K562 (cell line): ENCODE data around the gene CTPS1. TPM values are rescaled to one million over a fixed set of nuclear protein-coding genes. Genes with fewer than 3 reads are reported as not detected.
A peak's percentile ranks its signal among the peaks of the same experiment; 100 is the strongest.

Source experiments
- ARID2 ChIP-seq: fragments of 450-650 bp; IDR thresholded peaks from 2 replicates; pipeline ENCODE4 v1.6.1; 2017; ENCODE audit warnings: antibody characterized with exemption, mild to moderate bottlenecking
- CTBP1 ChIP-seq: fragments of 450-650 bp; IDR thresholded peaks from 2 replicates; pipeline ENCODE4 v1.6.1; 2016; ENCODE audit warnings: borderline replicate concordance
- EGR1 ChIP-seq: fragments of 450-650 bp; conservative IDR thresholded peaks from 2 replicates; pipeline ENCODE4 v1.6.1; 2017; ENCODE audit warnings: mild to moderate bottlenecking
- EP400 ChIP-seq: fragments of 450-650 bp; IDR thresholded peaks from 2 replicates; pipeline ENCODE4 v1.6.1; 2017; ENCODE audit warnings: antibody characterized with exemption, mild to moderate bottlenecking, moderate library complexity
- HDGF ChIP-seq: fragments of 450-650 bp; IDR thresholded peaks from 2 replicates; pipeline ENCODE4 v1.6.1; 2016
- HNRNPK ChIP-seq: fragments of 200-400 bp; formaldehyde crosslinking; IDR thresholded peaks from one replicate; pipeline ENCODE4 v1.6.1; 2018; ENCODE audit warnings: mild to moderate bottlenecking, low read depth, low read length; ENCODE audit not compliant: poor library complexity, severe bottlenecking
- HNRNPUL1 ChIP-seq: fragments of 200-400 bp; formaldehyde crosslinking; IDR thresholded peaks from 2 replicates; pipeline ENCODE4 v1.6.1; 2017; ENCODE audit warnings: low read length
- MXI1 ChIP-seq: IDR thresholded peaks from 2 replicates; pipeline ENCODE4 v1.6.1; 2011; ENCODE audit warnings: low read depth, mild to moderate bottlenecking, improper control_type of control experiment, low read length
- NBN ChIP-seq: fragments of 450-650 bp; IDR thresholded peaks from 2 replicates; pipeline ENCODE4 v1.6.1; 2016; ENCODE audit warnings: low read depth, mild to moderate bottlenecking
- NCOA1 ChIP-seq: fragments of 450-650 bp; IDR thresholded peaks from 2 replicates; pipeline ENCODE4 v1.6.1; 2016; ENCODE audit warnings: low read depth
- NFIC ChIP-seq: fragments of 450-650 bp; IDR thresholded peaks from 2 replicates; pipeline ENCODE4 v1.6.1; 2017; ENCODE audit warnings: mild to moderate bottlenecking, inconsistent platforms
- NR2C1 ChIP-seq, 2 experiments: fragments of 450-650 bp; IDR thresholded peaks; 2 replicates each; pipeline ENCODE4 v1.6.1; 2017; ENCODE audit warnings: mild to moderate bottlenecking in 2 of 2, antibody characterized with exemption in 1 of 2, inconsistent platforms in 1 of 2, missing compliant biosample characterization in 1 of 2, missing genetic modification characterization in 1 of 2
- PHB ChIP-seq: fragments of 250-450 bp; sonication (Bioruptor Pico); IDR thresholded peaks from 2 replicates; pipeline ENCODE4 v1.5.0; 2021
- PHF21A ChIP-seq: fragments of 450-650 bp; IDR thresholded peaks from 2 replicates; pipeline ENCODE4 v1.6.1; 2017; ENCODE audit warnings: low read depth, borderline replicate concordance
- POLR2G ChIP-seq: fragments of 200-400 bp; formaldehyde crosslinking; IDR thresholded peaks from 2 replicates; pipeline ENCODE4 v1.6.1; 2017; ENCODE audit warnings: low read depth, mild to moderate bottlenecking, antibody characterized with exemption, low read length, moderate library complexity
- RBM15 ChIP-seq: fragments of 200-400 bp; formaldehyde crosslinking; IDR thresholded peaks from 2 replicates; pipeline ENCODE4 v1.6.1; 2018; ENCODE audit warnings: mild to moderate bottlenecking, low read length, moderate library complexity; ENCODE audit not compliant: insufficient read depth
- RHOXF2B ChIP-seq: fragments of 250-450 bp; sonication (Bioruptor Pico); conservative IDR thresholded peaks from 2 replicates; pipeline ENCODE4 v1.5.1; 2021
- SMARCC2 ChIP-seq: fragments of 450-650 bp; IDR thresholded peaks from 2 replicates; pipeline ENCODE4 v1.6.1; 2017; ENCODE audit warnings: antibody characterized with exemption, moderate library complexity, mild to moderate bottlenecking, low read depth
- SNIP1 ChIP-seq: fragments of 450-650 bp; IDR thresholded peaks from 2 replicates; pipeline ENCODE4 v1.7.1; 2017; ENCODE audit warnings: low read depth, mild to moderate bottlenecking
- TFE3 ChIP-seq: fragments of 450-650 bp; formaldehyde crosslinking; IDR thresholded peaks from 2 replicates; pipeline ENCODE4 v1.4.0; 2020; ENCODE audit warnings: mild to moderate bottlenecking, mixed read lengths
- U2AF2 ChIP-seq: fragments of 200-400 bp; formaldehyde crosslinking; optimal IDR thresholded peaks from 2 replicates; pipeline ENCODE3; 2017; ENCODE audit warnings: low read depth, mild to moderate bottlenecking, low read length
- YBX1 ChIP-seq: fragments of 450-650 bp; IDR thresholded peaks from 2 replicates; pipeline ENCODE4 v1.7.1; 2016; ENCODE audit warnings: mild to moderate bottlenecking
- ZNF165 ChIP-seq: fragments of 250-450 bp; sonication (Bioruptor Pico); IDR thresholded peaks from 2 replicates; pipeline ENCODE4 v1.4.0; 2020; ENCODE audit warnings: borderline replicate concordance
- ZNF217 ChIP-seq: sonication (generic); formaldehyde crosslinking; IDR thresholded peaks from 2 replicates; pipeline ENCODE4 v1.8.0; 2022; ENCODE audit warnings: mild to moderate bottlenecking, missing genetic modification reagents
- ZNF444 ChIP-seq: fragments of 250-450 bp; sonication (Bioruptor Pico); IDR thresholded peaks from 2 replicates; pipeline ENCODE4 v1.4.0; 2020; ENCODE audit warnings: mild to moderate bottlenecking, moderate library complexity
- ZNF507 ChIP-seq: conservative IDR thresholded peaks from 2 replicates; pipeline ENCODE4 v1.6.1; 2017; ENCODE audit warnings: missing genetic modification characterization, missing compliant biosample characterization
- polyA plus RNA-seq, 8 experiments: library from polyadenylated mRNA; depleted of rRNA in 4 of 8; stranded (reverse) in 5 of 8; unstranded in 3 of 8; fragments of >200 nt; fragmentation: Nextera tagmentation in 2 of 8; fragmentation: Illumina TruSeq in 1 of 8; extraction: Ambion mirVana in 2 of 8; extraction: Trizol in 1 of 8; gene quantifications; 2 replicates each; pipeline versions ENCODE4 v1.2.1 to v1.2.3, GENCODE V29; 2011 to 2014; ENCODE audit warnings: inconsistent platforms in 1 of 8, missing spikeins in 1 of 8
- total RNA-seq, 7 experiments: library from RNA; depleted of rRNA in 6 of 7; stranded (reverse); fragments of >200 nt in 6 of 7; fragmentation: Illumina TruSeq in 2 of 7; extraction: Trizol in 2 of 7; gene quantifications; 2 replicates each; pipeline versions ENCODE4 v1.2.1 to v1.2.3, GENCODE V29; 2011 to 2021; ENCODE audit warnings: low replicate concordance in 1 of 7
- TF ChIP-seq, protein P1 (sequence below): sonication (generic); formaldehyde crosslinking; IDR thresholded peaks from 2 replicates; pipeline ENCODE4 v1.8.0; 2022; ENCODE audit warnings: mild to moderate bottlenecking, missing genetic modification reagents
- TF ChIP-seq, protein P2 (sequence below): sonication (generic); formaldehyde crosslinking; IDR thresholded peaks from 2 replicates; pipeline ENCODE4 v1.8.1; 2023; ENCODE audit warnings: mild to moderate bottlenecking, missing genetic modification reagents

Gene CTPS1
- total and polyA plus RNA-seq, 9 of the 15 experiments (the other 6 are each of a cell fraction or from before 2014, with no cell fraction given) = 44.4 to 164 (median 87.7) TPM

GRCh38 chr1:40939320-40940059, 40.0 kb upstream of the CTPS1 start (continued):
- TF ChIP-seq NR2C1 (IDR thresholded peaks at IDR 0.05) = peak; percentile 57
- peak; percentile 63; the same call in 1 of the 2 replicates for TF ChIP-seq NR2C1 (tag; IDR thresholded peaks at IDR 0.05)
- no peak for TF ChIP-seq PHF21A
- peak; percentile 69; the same call in 1 of the 2 replicates for TF ChIP-seq CTBP1
- no peak for TF ChIP-seq HNRNPK
- peak; percentile 80 for TF ChIP-seq NFIC
- TF ChIP-seq YBX1 = no peak
- TF ChIP-seq NBN = no peak; the same call in 1 of the 2 replicates
- TF ChIP-seq, protein P1, sequence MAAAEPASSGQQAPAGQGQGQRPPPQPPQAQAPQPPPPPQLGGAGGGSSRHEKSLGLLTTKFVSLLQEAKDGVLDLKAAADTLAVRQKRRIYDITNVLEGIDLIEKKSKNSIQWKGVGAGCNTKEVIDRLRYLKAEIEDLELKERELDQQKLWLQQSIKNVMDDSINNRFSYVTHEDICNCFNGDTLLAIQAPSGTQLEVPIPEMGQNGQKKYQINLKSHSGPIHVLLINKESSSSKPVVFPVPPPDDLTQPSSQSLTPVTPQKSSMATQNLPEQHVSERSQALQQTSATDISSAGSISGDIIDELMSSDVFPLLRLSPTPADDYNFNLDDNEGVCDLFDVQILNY (CRISPR knock-in tag) = no peak
- TF ChIP-seq EGR1 = no peak
- TF ChIP-seq RBM15 = no peak
- no peak for TF ChIP-seq ZNF217 (CRISPR knock-in tag)
- TF ChIP-seq ZNF507 (tag) = no peak
- TF ChIP-seq HNRNPUL1 = no peak
- TF ChIP-seq, protein P2, sequence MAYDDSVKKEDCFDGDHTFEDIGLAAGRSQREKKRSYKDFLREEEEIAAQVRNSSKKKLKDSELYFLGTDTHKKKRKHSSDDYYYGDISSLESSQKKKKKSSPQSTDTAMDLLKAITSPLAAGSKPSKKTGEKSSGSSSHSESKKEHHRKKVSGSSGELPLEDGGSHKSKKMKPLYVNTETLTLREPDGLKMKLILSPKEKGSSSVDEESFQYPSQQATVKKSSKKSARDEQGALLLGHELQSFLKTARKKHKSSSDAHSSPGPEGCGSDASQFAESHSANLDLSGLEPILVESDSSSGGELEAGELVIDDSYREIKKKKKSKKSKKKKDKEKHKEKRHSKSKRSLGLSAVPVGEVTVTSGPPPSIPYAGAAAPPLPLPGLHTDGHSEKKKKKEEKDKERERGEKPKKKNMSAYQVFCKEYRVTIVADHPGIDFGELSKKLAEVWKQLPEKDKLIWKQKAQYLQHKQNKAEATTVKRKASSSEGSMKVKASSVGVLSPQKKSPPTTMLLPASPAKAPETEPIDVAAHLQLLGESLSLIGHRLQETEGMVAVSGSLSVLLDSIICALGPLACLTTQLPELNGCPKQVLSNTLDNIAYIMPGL (CRISPR knock-in tag) = no peak
- no peak for TF ChIP-seq U2AF2
- TF ChIP-seq HDGF = no peak
- no peak for TF ChIP-seq SNIP1
- TF ChIP-seq ARID2 = 0 out of 2 replicates have a peak, but pooled peaks have one; percentile 4
- TF ChIP-seq MXI1 = no peak
- TF ChIP-seq ZNF444 (CRISPR knock-in tag) = no peak
- TF ChIP-seq SMARCC2 = peak; percentile 82
- TF ChIP-seq RHOXF2B (CRISPR knock-in tag) = no peak
- TF ChIP-seq EP400 = peak; percentile 45
- no peak for TF ChIP-seq ZNF165 (CRISPR knock-in tag)
- no peak for TF ChIP-seq PHB (CRISPR knock-in tag)
- TF ChIP-seq NCOA1 = peak; percentile 88; the same call in 1 of the 2 replicates
- no peak for TF ChIP-seq POLR2G
- no peak for TF ChIP-seq TFE3 (CRISPR knock-in tag)
